ENCODE measurements around the gene THPO. TPM values are rescaled to one million over a fixed set of nuclear protein-coding genes. Genes with fewer than 3 reads are reported as not detected.
"Not testable (repeated sequence)": the region's sequence is repeated elsewhere in the genome, so short reads cannot be mapped to it uniquely, and the experiment has no call there.

The THPO gene
- total RNA-seq, 1 donor from 2014 or later = not detected

DNA sequence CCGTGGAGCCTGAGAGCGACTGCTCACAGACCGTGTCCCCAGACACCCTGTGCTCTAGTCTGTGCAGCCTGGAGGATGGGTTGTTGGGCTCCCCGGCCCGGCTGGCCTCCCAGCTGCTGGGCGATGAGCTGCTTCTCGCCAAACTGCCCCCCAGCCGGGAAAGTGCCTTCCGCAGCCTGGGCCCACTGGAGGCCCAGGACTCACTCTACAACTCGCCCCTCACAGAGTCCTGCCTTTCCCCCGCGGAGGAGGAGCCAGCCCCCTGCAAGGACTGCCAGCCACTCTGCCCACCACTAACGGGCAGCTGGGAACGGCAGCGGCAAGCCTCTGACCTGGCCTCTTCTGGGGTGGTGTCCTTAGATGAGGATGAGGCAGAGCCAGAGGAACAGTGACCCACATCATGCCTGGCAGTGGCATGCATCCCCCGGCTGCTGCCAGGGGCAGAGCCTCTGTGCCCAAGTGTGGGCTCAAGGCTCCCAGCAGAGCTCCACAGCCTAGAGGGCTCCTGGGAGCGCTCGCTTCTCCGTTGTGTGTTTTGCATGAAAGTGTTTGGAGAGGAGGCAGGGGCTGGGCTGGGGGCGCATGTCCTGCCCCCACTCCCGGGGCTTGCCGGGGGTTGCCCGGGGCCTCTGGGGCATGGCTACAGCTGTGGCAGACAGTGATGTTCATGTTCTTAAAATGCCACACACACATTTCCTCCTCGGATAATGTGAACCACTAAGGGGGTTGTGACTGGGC lies 33.3 kb downstream of the THPO start:
- H3K4me3 ChIP-seq = no peak overlapping the region
- peak overlapping the region in 1 of 2 donors; percentile 0 for H3K27ac ChIP-seq
- H3K27me3 ChIP-seq = no peaks in the 10 kb centered on the region
- peaks cover 0 to 2% of the 10 kb centered on the region in 2 donors for H3K4me1 ChIP-seq
- intact Hi-C loops (cut with DNase I) = no loop called here
- no peak for TF ChIP-seq CTCF (IDR thresholded peaks at IDR 0.05)
- no peaks in the 10 kb centered on the region for H3K9me3 ChIP-seq
- H3K36me3 ChIP-seq = peaks cover 35 to 44% of the 10 kb centered on the region in 2 donors
- no peak for DNase-seq (ENCODE audit: low spot score in 2 of 2)

GRCh38 chr3:184343200-184343876 lies 34.7 kb downstream of the THPO start:
- no peak for TF ChIP-seq CTCF (IDR thresholded peaks at IDR 0.05)
- Histone ChIP-seq H3K4me1 (peaks cover 7 to 11% of the 10 kb centered on the region in 2 donors), H3K9me3 (no peaks in the 10 kb centered on the region), H3K27ac (no peak overlapping the region), H3K36me3 (peaks cover 35 to 44% of the 10 kb centered on the region in 2 donors), H3K4me3 (no peak overlapping the region), H3K27me3 (no peaks in the 10 kb centered on the region)
- DNase-seq (ENCODE audit: low spot score in 2 of 2) = no peak
- intact Hi-C loops (cut with DNase I) = no loop called here

GRCh38 chr3:184341925-184342324 lies 36.1 kb downstream of the THPO start:
- intact Hi-C loops (cut with DNase I) = no loop called here
- Histone ChIP-seq H3K36me3 (peaks cover 35 to 44% of the 10 kb centered on the region in 2 donors), H3K27me3 (no peaks in the 10 kb centered on the region), H3K4me1 (peaks cover 7 to 16% of the 10 kb centered on the region in 2 donors), H3K9me3 (no peaks in the 10 kb centered on the region), H3K4me3 (no peak overlapping the region), H3K27ac (no peak overlapping the region)
- TF ChIP-seq CTCF (IDR thresholded peaks at IDR 0.05) = no peak
- no peak for DNase-seq (ENCODE audit: low spot score in 2 of 2)

- not testable (repeated sequence) for H3K27me3 ChIP-seq; DNase-seq (ENCODE audit: low spot score in 2 of 2); H3K9me3 ChIP-seq
- Histone ChIP-seq H3K4me3 (peak overlapping the region in 1 of 2 donors; percentile 88), H3K36me3 (peaks cover 34 to 40% of the 10 kb centered on the region in 2 donors), H3K4me1 (peaks cover 7 to 16% of the 10 kb centered on the region in 2 donors), H3K27ac (peak overlapping the region in 1 of 2 donors; percentile 97)
- intact Hi-C loops (cut with DNase I) = loop anchor here (5.0 to 10.0 kb wide), 2 partner anchors 152 to 705 kb away; partner anchors contain the start of genes ABCF3 and KLHL24
Measured at GRCh38 chr3:184339451-184340135, 38.4 kb downstream of the THPO start.

- Histone ChIP-seq H3K4me3 (peak overlapping the region; percentile 88 to 96), H3K27ac (peak overlapping the region; percentile 97 to 99), H3K36me3 (peaks cover 33 to 40% of the 10 kb centered on the region in 2 donors), H3K4me1 (peaks cover 7 to 16% of the 10 kb centered on the region in 2 donors), H3K27me3 (no peaks in the 10 kb centered on the region), H3K9me3 (no peaks in the 10 kb centered on the region)
- no peak for TF ChIP-seq CTCF (IDR thresholded peaks at IDR 0.05)
- intact Hi-C loops (cut with DNase I) = loop anchor here (5.0 to 10.0 kb wide), 2 partner anchors 152 to 704 kb away; partner anchors contain the start of genes ABCF3 and KLHL24
- DNase-seq (ENCODE audit: low spot score in 2 of 2) = no peak
Measured at GRCh38 chr3:184339001-184339400, 39.0 kb downstream of the THPO start.
